Globus pallidus (tissue), 1 donor: ENCODE measurements around the gene PLPP4.
"Not testable (repeated sequence)": the region's sequence is repeated elsewhere in the genome, so short reads cannot be mapped to it uniquely, and the experiment has no call there.

Experiments used
- DNase-seq: peaks from one replicate; pipeline ENCODE4 v3.0.0-alpha.2; 2015; ENCODE audit warnings: low spot score

The PLPP4 gene

GRCh38 chr10:120490288-120490687, 33.3 kb downstream of the PLPP4 start:
- DNase-seq: no peak

- DNase-seq: no peak
These were observed 35.3 kb downstream of the PLPP4 start for GRCh38 chr10:120492346-120492745.

- DNase-seq: no peak
These were observed 36.6 kb downstream of the PLPP4 start for GRCh38 chr10:120493411-120494312.

- DNase-seq: no peak
These were observed 37.3 kb downstream of the PLPP4 start for GRCh38 chr10:120494313-120494710.

GRCh38 chr10:120495226-120496009, 38.4 kb downstream of the PLPP4 start:
- no peak for DNase-seq

- DNase-seq: no peak
These were observed 42.9 kb downstream of the PLPP4 start for GRCh38 chr10:120499883-120500282.

GRCh38 chr10:120503689-120504088, 46.7 kb downstream of the PLPP4 start:
- no peak for DNase-seq

GRCh38 chr10:120504227-120504626, 47.2 kb downstream of the PLPP4 start:
- DNase-seq: not testable (repeated sequence)

GRCh38 chr10:120505056-120505455, 48.0 kb downstream of the PLPP4 start:
- peak; percentile 45 for DNase-seq

GRCh38 chr10:120505866-120506265, 48.8 kb downstream of the PLPP4 start:
- DNase-seq: peak; percentile 40

- DNase-seq: peak; percentile 16
These were observed 49.6 kb downstream of the PLPP4 start for GRCh38 chr10:120506674-120507073.

- DNase-seq: no peak
These were observed 50.1 kb downstream of the PLPP4 start for GRCh38 chr10:120507175-120507574.

- DNase-seq: no peak
These were observed 50.6 kb downstream of the PLPP4 start for GRCh38 chr10:120507651-120508050.

GRCh38 chr10:120508393-120508792, 51.4 kb downstream of the PLPP4 start:
- DNase-seq: no peak

GRCh38 chr10:120508966-120509365, 51.9 kb downstream of the PLPP4 start:
- DNase-seq: no peak

- no peak for DNase-seq
These were observed 54.1 kb downstream of the PLPP4 start for GRCh38 chr10:120511165-120511564.

GRCh38 chr10:120513307-120513796, 56.3 kb downstream of the PLPP4 start:
- no peak for DNase-seq

- no peak for DNase-seq
These were observed 57.1 kb downstream of the PLPP4 start for GRCh38 chr10:120514035-120514620.

GRCh38 chr10:120514959-120515358, 57.9 kb downstream of the PLPP4 start:
- no peak for DNase-seq

- no peak for DNase-seq
These were observed 58.7 kb downstream of the PLPP4 start for GRCh38 chr10:120515741-120516140.

GRCh38 chr10:120516426-120516825, 59.4 kb downstream of the PLPP4 start:
- DNase-seq: no peak

- peak; percentile 10 for DNase-seq
These were observed 60.2 kb downstream of the PLPP4 start for GRCh38 chr10:120517196-120517595.
